ENCODE measurements around the gene ASXL2. TPM values are rescaled to one million over a fixed set of nuclear protein-coding genes. Genes with fewer than 3 reads are reported as not detected.

The ASXL2 gene
- total and polyA plus RNA-seq, 2 of the 13 experiments (the other 11 are each of a cell fraction or from before 2014, with no cell fraction given), result 12.1 to 19.2 TPM

DNA sequence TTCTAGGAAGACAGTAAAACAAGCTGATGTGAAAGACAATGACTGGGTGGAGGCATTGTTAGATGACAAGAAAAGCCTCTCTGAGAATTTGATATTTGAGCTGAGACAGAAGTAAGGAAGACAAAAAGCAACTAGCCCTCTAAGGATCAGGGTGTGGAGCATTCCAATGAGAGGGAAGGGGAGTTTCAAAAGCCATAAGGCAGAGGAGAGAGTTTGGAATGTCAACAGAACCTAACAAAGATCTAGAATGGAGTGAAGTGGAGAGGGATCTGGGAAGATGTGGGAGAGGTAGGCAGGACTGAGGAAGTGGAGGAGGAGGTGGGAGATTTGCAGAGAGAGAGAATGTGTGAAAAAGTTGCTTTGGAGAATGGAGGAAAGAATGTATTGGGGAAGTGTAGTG lies 17.3 kb upstream of the ASXL2 start:
- Histone ChIP-seq H3K27me3 (ENCODE audit: control insufficient read depth in 1 of 2, insufficient read depth in 2 of 2, low read length in 2 of 2) (no peaks in the 10 kb centered on the region), H3K4me1 (ENCODE audit: insufficient read depth, low read length) (peaks cover 43% of the 10 kb centered on the region), H4K20me1 (ENCODE audit: insufficient read depth, low read length) (no peaks in the 10 kb centered on the region), H3K27ac (ENCODE audit: extremely low read length, insufficient read depth, low read length) (no peak overlapping the region), H3K79me2 (ENCODE audit: insufficient read depth, low read length) (no peaks in the 10 kb centered on the region), H3K4me3 (replicated peaks in 1 of 3; ENCODE audit: insufficient read depth in 1 of 3, low read depth in 2 of 3, low read length in 3 of 3) (no peak overlapping the region), H2AFZ (ENCODE audit: low read length) (peak overlapping the region; percentile 39), H3K4me2 (ENCODE audit: low read depth, low read length) (peak overlapping the region; percentile 13; the same call in 1 of the 2 replicates), H3K36me3 (replicated peaks in 1 of 2; ENCODE audit: control insufficient read depth in 1 of 2, insufficient read depth in 2 of 2, low read length in 2 of 2) (no peaks in the 10 kb centered on the region), H3K9ac (ENCODE audit: insufficient read depth, low read depth, low read length) (no peak overlapping the region), H3K9me3 (ENCODE audit: low read length) (no peaks in the 10 kb centered on the region)
- no peak for DNase-seq (ENCODE audit: low spot score)
- in situ Hi-C loops (cut with HindIII; ENCODE audit: extremely low pct_ligation_motif_present, low pct_unique_long_range_greater_than_20kb) (no loop called here), intact Hi-C loops (cut with micrococcal nuclease; ENCODE audit: unreplicated experiment) (no loop called here)
- ChIA-PET POLR2A (interaction anchor here (2.4 kb wide), 1 partner anchor 17 kb away, joined by 19 read pairs; the partner anchor contains the start of gene ASXL2), CTCF (ENCODE audit: low intra/inter-chr PET ratio, low total read pairs) (no interaction called here)
- BruUV-seq (replicated peaks), result no TSS peak
- no peak for ATAC-seq
- FAIRE-seq, result no peak
- TF ChIP-seq SUZ12 (IDR thresholded peaks at IDR 0.05; ENCODE audit: low read depth, low read length) (no peak), KLF15 (CRISPR knock-in tag; IDR thresholded peaks at IDR 0.05; ENCODE audit: borderline replicate concordance) (no peak), HNF4G (IDR thresholded peaks at IDR 0.05; ENCODE audit: borderline replicate concordance, low read depth, low read length) (no peak), HNF4G (CRISPR knock-in tag; IDR thresholded peaks at IDR 0.05; ENCODE audit: borderline replicate concordance, low read depth) (no peak), MYC (CRISPR knock-in tag; IDR thresholded peaks at IDR 0.05; ENCODE audit: borderline replicate concordance) (no peak), ZNF569 (CRISPR knock-in tag; IDR thresholded peaks at IDR 0.05; ENCODE audit: borderline replicate concordance) (no peak), ZNF577 (CRISPR knock-in tag; IDR thresholded peaks at IDR 0.05; ENCODE audit: borderline replicate concordance, low read depth) (no peak), SOX6 (IDR thresholded peaks at IDR 0.05) (no peak), SOX6 (CRISPR knock-in tag; IDR thresholded peaks at IDR 0.05) (no peak), ZMYM4 (CRISPR knock-in tag; IDR thresholded peaks at IDR 0.05) (no peak), AGO2 (optimal IDR thresholded peaks at IDR 0.05; ENCODE audit: low read depth, low read length) (no peak)
- TF ChIP-seq, protein P1, sequence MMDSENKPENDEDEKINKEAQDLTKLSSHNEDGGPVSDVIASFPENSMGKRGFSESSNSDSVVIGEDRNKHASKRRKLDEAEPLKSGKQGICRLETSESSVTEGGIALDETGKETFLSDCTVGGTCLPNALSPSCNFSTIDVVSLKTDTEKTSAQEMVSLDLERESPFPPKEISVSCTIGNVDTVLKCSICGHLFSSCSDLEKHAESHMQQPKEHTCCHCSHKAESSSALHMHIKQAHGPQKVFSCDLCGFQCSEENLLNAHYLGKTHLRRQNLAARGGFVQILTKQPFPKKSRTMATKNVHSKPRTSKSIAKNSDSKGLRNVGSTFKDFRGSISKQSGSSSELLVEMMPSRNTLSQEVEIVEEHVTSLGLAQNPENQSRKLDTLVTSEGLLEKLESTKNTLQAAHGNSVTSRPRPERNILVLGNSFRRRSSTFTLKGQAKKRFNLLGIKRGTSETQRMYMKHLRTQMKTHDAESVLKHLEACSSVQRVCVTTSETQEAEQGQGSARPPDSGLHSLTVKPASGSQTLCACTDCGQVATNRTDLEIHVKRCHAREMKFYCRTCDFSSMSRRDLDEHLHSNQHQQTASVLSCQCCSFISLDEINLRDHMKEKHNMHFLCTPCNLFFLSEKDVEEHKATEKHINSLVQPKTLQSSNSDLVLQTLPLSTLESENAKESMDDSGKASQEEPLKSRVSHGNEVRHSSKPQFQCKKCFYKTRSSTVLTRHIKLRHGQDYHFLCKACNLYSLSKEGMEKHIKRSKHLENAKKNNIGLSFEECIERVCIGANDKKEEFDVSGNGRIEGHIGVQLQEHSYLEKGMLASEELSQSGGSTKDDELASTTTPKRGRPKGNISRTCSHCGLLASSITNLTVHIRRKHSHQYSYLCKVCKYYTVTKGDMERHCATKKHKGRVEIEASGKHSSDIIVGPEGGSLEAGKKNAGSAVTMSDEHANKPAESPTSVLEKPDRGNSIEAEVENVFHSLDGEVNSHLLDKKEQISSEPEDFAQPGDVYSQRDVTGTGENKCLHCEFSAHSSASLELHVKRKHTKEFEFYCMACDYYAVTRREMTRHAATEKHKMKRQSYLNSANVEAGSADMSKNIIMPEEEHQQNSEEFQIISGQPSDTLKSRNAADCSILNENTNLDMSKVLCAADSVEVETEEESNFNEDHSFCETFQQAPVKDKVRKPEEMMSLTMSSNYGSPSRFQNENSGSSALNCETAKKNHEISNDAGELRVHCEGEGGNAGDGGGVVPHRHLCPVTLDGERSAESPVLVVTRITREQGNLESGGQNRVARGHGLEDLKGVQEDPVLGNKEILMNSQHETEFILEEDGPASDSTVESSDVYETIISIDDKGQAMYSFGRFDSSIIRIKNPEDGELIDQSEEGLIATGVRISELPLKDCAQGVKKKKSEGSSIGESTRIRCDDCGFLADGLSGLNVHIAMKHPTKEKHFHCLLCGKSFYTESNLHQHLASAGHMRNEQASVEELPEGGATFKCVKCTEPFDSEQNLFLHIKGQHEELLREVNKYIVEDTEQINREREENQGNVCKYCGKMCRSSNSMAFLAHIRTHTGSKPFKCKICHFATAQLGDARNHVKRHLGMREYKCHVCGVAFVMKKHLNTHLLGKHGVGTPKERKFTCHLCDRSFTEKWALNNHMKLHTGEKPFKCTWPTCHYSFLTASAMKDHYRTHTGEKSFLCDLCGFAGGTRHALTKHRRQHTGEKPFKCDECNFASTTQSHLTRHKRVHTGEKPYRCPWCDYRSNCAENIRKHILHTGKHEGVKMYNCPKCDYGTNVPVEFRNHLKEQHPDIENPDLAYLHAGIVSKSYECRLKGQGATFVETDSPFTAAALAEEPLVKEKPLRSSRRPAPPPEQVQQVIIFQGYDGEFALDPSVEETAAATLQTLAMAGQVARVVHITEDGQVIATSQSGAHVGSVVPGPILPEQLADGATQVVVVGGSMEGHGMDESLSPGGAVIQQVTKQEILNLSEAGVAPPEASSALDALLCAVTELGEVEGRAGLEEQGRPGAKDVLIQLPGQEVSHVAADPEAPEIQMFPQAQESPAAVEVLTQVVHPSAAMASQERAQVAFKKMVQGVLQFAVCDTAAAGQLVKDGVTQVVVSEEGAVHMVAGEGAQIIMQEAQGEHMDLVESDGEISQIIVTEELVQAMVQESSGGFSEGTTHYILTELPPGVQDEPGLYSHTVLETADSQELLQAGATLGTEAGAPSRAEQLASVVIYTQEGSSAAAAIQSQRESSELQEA (CRISPR knock-in tag; IDR thresholded peaks at IDR 0.05; ENCODE audit: not compliant biosample characterization), result no peak
- TF ChIP-seq, protein P2, sequence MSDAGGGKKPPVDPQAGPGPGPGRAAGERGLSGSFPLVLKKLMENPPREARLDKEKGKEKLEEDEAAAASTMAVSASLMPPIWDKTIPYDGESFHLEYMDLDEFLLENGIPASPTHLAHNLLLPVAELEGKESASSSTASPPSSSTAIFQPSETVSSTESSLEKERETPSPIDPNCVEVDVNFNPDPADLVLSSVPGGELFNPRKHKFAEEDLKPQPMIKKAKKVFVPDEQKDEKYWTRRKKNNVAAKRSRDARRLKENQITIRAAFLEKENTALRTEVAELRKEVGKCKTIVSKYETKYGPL (CRISPR knock-in tag; IDR thresholded peaks at IDR 0.05), result no peak
- TF ChIP-seq, protein P3, sequence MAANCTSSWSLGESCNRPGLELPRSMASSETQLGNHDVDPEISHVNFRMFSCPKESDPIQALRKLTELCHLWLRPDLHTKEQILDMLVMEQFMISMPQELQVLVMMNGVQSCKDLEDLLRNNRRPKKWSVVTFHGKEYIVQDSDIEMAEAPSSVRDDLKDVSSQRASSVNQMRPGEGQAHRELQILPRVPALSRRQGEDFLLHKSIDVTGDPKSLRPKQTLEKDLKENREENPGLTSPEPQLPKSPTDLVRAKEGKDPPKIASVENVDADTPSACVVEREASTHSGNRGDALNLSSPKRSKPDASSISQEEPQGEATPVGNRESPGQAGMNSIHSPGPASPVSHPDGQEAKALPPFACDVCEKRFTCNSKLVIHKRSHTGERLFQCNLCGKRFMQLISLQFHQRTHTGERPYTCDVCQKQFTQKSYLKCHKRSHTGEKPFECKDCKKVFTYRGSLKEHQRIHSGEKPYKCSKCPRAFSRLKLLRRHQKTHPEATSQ (CRISPR knock-in tag; IDR thresholded peaks at IDR 0.05; ENCODE audit: borderline replicate concordance), result no peak
